Brain microvascular endothelial cell (primary cell): ENCODE results near the gene FARS2.
"Not testable (repeated sequence)": the region's sequence is repeated elsewhere in the genome, so short reads cannot be mapped to it uniquely, and the experiment has no call there.

Experiments
- DNase-seq: peaks from one replicate; pipeline ENCODE4 v3.0.0-alpha.2; 2020
- H3K27ac ChIP-seq: fragments of 250-450 bp; sonication (Bioruptor Pico); 2 replicates; pipeline ENCODE4 v1.5.1; 2020; ENCODE audit warnings: mild to moderate bottlenecking, moderate library complexity
- H3K27me3 ChIP-seq: fragments of 250-450 bp; sonication (Bioruptor Pico); replicated peaks from 2 replicates; pipeline ENCODE4 v1.5.1; 2020; ENCODE audit warnings: mild to moderate bottlenecking
- H3K36me3 ChIP-seq: fragments of 250-450 bp; sonication (Bioruptor Pico); replicated peaks from 2 replicates; pipeline ENCODE4 v1.5.1; 2020; ENCODE audit warnings: mild to moderate bottlenecking
- H3K4me3 ChIP-seq: 2 replicates; pipeline ENCODE4 v1.5.1; 2011; ENCODE audit warnings: low read depth, mild to moderate bottlenecking, control low read depth, low read length, moderate library complexity
- in situ Hi-C: cut with HindIII; loops from 2 replicates; pipeline ENCODE4 v1.10.0; 2017; ENCODE audit warnings: low sequenced_read_pairs, low pct_ligation_motif_present
- TF ChIP-seq, protein P1 (sequence below): IDR thresholded peaks from 2 replicates; pipeline ENCODE4 v1.5.1; 2011; ENCODE audit warnings: low read depth, mild to moderate bottlenecking, moderate library complexity, low read length, control low read depth, inconsistent platforms; ENCODE audit errors: missing control alignments

FARS2 gene

GRCh38 chr6:5786969-5787720 lies 525.8 kb downstream of the FARS2 start:
- TF ChIP-seq, protein P1, sequence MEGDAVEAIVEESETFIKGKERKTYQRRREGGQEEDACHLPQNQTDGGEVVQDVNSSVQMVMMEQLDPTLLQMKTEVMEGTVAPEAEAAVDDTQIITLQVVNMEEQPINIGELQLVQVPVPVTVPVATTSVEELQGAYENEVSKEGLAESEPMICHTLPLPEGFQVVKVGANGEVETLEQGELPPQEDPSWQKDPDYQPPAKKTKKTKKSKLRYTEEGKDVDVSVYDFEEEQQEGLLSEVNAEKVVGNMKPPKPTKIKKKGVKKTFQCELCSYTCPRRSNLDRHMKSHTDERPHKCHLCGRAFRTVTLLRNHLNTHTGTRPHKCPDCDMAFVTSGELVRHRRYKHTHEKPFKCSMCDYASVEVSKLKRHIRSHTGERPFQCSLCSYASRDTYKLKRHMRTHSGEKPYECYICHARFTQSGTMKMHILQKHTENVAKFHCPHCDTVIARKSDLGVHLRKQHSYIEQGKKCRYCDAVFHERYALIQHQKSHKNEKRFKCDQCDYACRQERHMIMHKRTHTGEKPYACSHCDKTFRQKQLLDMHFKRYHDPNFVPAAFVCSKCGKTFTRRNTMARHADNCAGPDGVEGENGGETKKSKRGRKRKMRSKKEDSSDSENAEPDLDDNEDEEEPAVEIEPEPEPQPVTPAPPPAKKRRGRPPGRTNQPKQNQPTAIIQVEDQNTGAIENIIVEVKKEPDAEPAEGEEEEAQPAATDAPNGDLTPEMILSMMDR = no peak
- H3K27ac ChIP-seq = no peak overlapping the region
- DNase-seq = no peak
- H3K4me3 ChIP-seq = no peak overlapping the region
- H3K27me3 ChIP-seq = no peaks in the 10 kb centered on the region
- no peaks in the 10 kb centered on the region for H3K36me3 ChIP-seq
- in situ Hi-C loops = no loop called here

- in situ Hi-C loops, DNase-seq: not testable (repeated sequence)
These were observed 528.1 kb downstream of the FARS2 start for GRCh38 chr6:5789426-5789825.

DNA sequence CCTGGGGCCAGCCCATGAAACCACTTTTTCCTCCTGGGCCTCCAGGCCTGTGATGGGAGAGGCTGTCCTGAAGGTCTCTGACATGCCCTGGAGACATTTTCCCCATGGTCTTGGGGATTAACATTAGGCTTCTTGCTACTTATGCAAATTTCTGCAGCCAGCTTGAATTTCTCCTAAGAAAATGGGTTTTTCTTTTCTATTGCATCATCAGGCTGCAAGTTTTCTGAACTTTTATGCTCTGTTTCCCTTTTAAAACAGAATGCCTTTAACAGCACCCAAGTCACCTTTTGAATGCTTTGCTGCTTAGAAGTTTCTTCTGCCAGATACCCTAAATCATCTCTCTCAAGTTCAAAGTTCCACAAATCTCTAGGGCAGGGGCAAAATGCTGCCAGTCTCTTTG lies 535.2 kb downstream of the FARS2 start:
- H3K36me3 ChIP-seq, DNase-seq, H3K4me3 ChIP-seq, H3K27ac ChIP-seq, H3K27me3 ChIP-seq, in situ Hi-C loops: not testable (repeated sequence)

More at GRCh38 chr6:5789426-5789825, 528.1 kb downstream of the FARS2 start:
- not testable (repeated sequence) for H3K4me3 ChIP-seq, H3K27ac ChIP-seq, H3K27me3 ChIP-seq, H3K36me3 ChIP-seq

- H3K27me3 ChIP-seq, in situ Hi-C loops, H3K27ac ChIP-seq, H3K36me3 ChIP-seq, H3K4me3 ChIP-seq, DNase-seq: not testable (repeated sequence)
These were observed 545.1 kb downstream of the FARS2 start for GRCh38 chr6:5806406-5806805.

DNA sequence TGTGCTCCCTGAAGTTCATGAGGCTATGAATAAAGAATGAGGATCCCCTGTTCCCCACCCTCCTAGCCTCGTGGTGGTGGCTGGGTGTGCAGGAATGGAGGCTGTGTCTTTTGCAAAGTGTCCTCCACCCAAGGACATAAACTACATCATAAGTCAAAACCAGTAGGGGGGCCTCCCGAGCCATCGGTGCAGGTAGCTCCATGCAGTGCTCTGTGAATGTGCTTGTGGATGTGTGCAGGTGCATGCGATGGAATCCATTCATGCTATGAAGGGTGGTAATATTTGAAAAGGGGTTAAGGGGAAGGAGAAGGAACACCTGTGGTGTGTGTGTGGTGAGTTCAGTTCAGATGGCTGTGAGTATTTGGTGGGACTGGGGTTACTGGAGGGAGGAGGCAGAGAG lies 548.1 kb downstream of the FARS2 start:
- TF ChIP-seq, protein P1 = no peak
- no peaks in the 10 kb centered on the region for H3K36me3 ChIP-seq
- no peak overlapping the region for H3K27ac ChIP-seq
- in situ Hi-C loops = no loop called here
- H3K27me3 ChIP-seq = no peaks in the 10 kb centered on the region
- no peak overlapping the region for H3K4me3 ChIP-seq
- no peak for DNase-seq

- Histone ChIP-seq H3K4me3 (no peak overlapping the region), H3K36me3 (no peaks in the 10 kb centered on the region), H3K27ac (no peak overlapping the region), H3K27me3 (no peaks in the 10 kb centered on the region)
- TF ChIP-seq, protein P1 = no peak
- DNase-seq = no peak
- in situ Hi-C loops = no loop called here
These were observed 550.7 kb downstream of the FARS2 start for GRCh38 chr6:5811997-5812396.

DNA sequence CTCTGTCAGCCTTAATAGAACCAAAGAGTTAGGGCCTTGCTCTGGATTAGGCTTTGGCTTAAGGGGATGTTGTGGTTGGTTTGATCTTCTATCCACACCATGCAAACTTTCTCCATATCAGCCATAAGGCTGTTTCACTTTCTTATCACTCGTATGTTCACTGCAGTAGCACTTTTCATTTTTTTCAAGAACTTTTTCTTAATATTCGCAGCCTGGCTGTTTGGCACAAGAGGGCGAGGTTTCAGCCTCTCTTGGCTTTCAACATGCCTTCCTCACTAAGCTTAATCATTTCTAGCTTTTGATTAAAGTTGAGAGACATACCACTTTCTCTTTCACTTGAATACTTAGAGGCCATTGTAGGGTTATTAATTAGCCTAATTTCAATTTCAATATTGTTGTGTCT lies 552.3 kb downstream of the FARS2 start:
- in situ Hi-C loops = no loop called here
- DNase-seq = no peak
- TF ChIP-seq, protein P1 = no peak

More for the DNA sequence above, 552.3 kb downstream of the FARS2 start:
- Histone ChIP-seq H3K27ac (no peak overlapping the region), H3K4me3 (no peak overlapping the region), H3K27me3 (no peaks in the 10 kb centered on the region), H3K36me3 (no peaks in the 10 kb centered on the region)
